ENCODE data around the gene EXOC3L4.

DNA sequence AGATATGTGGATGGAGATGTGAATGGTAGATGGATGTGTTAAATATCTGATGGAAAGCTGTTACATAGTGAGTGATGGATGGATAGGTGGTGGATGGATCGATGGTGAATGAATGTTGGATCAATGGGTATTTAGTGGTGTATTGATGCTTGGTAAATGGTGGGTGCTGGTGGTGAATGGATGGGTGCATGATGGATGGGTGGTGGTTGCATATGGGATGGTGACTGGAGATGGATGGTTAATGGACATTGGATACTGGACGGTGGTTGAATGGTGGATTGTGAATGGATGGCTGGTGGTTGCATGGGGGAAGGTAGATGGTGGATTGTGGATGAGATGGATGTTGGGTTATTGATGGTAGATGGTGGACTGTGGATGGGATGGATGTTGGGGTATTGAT, 12.6 kb upstream of the EXOC3L4 start:
- TF ChIP-seq EZH2 (IDR thresholded peaks at IDR 0.05) = no peak
- no peak for TF ChIP-seq ELF1 (IDR thresholded peaks at IDR 0.05; ENCODE audit: borderline replicate concordance, low read depth)
- no peak for TF ChIP-seq POLR2A (IDR thresholded peaks at IDR 0.05; ENCODE audit: borderline replicate concordance, extremely low read depth, insufficient read depth, insufficient read length)

Data from HCT116 (cell line).